Left cardiac atrium (tissue), 4 donors: ENCODE measurements around the gene TRAPPC2L. TPM values are rescaled to one million over a fixed set of nuclear protein-coding genes. Genes with fewer than 3 reads are reported as not detected.

Experiments
- ATAC-seq, 2 donors: fragments of 200-7000 bp; cut with Tn5 transposase; one replicate each; pipeline ENCODE4 v1.9.1; 2020; ENCODE audit warnings: mild to moderate bottlenecking in 2 of 2, moderate library complexity in 2 of 2
- DNase-seq: peaks from one replicate; pipeline ENCODE4 v3.0.0-alpha.2; 2020
- intact Hi-C, 2 donors: fragments of 100-400 bp; cut with DNase I; formaldehyde crosslinking; loops; one replicate each; pipeline versions ENCODE4 v1.14.1 to v1.15.1; 2022 to 2023
- total RNA-seq, 2 donors: library from RNA; stranded (reverse); fragmentation: NEBNext Ultra II Directional; extraction: Animal tissue kit (Norgen Biotek cat#: 25700); gene quantifications; one replicate each; pipeline ENCODE4 v1.2.1, GENCODE V29; 2021
- donor health status: DM: no; HTN: yes; CAD: no.
- donor health status: DM: no; HTN: yes; CAD: no; lungs with severe emphysema.
- donor health status: DM: yes; HTN: yes; CAD: no.
- donor health status: Dilated cardiomyopathy.

TRAPPC2L gene
- total RNA-seq, 2 donors from 2014 or later, result 46.0 to 54.3 TPM

GRCh38 chr16:88896238-88897070 lies 39.5 kb downstream of the TRAPPC2L start:
- DNase-seq, result no peak
- ATAC-seq, result no peak
- intact Hi-C loops, result no loop called here

- intact Hi-C loops, result no loop called here
- DNase-seq (no peak), ATAC-seq (no peak)
These were observed 40.9 kb downstream of the TRAPPC2L start for GRCh38 chr16:88897696-88898425.

GRCh38 chr16:88899901-88900661 lies 43.2 kb downstream of the TRAPPC2L start:
- ATAC-seq (no peak), DNase-seq (no peak)
- intact Hi-C loops, result no loop called here

DNA sequence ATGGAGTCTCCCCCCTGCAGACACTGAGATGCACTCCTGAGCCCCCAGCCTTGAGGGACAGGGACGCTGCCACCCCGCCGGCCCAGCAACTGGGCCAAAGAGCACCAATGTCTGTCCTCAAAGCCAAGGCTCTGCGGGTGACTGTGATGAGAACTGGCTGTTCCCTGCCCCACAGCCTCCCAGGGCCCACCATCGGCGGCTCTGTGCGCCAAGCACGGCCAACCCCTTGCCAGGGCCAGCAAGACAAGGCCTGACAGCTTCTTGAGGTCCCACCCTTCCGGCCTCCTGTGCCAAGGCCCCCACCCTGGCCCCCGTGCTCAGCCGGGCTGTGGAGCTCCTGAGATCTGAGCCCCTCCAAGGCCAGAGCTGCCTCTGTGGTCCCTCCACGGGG lies 43.7 kb downstream of the TRAPPC2L start:
- intact Hi-C loops, result no loop called here
- DNase-seq (no peak), ATAC-seq (no peak)

- intact Hi-C loops, result loop anchor here in 1 of 2 donors (2.0 kb wide), 1 partner anchor 31 kb away; no protein-coding TSS in a partner anchor
- ATAC-seq (no peak), DNase-seq (no peak)
These were observed 44.9 kb downstream of the TRAPPC2L start for GRCh38 chr16:88901718-88902337.

GRCh38 chr16:88902744-88903143 lies 45.8 kb downstream of the TRAPPC2L start:
- DNase-seq, result no peak
- no peak for ATAC-seq
- intact Hi-C loops, result loop anchor here in 1 of 2 donors (2.0 kb wide), 1 partner anchor 32 kb away; no protein-coding TSS in a partner anchor

- DNase-seq (no peak), ATAC-seq (no peak)
- intact Hi-C loops, result loop anchor here in 1 of 2 donors (2.0 kb wide), 1 partner anchor 32 kb away; no protein-coding TSS in a partner anchor
These were observed 46.3 kb downstream of the TRAPPC2L start for GRCh38 chr16:88903267-88903666.

DNA sequence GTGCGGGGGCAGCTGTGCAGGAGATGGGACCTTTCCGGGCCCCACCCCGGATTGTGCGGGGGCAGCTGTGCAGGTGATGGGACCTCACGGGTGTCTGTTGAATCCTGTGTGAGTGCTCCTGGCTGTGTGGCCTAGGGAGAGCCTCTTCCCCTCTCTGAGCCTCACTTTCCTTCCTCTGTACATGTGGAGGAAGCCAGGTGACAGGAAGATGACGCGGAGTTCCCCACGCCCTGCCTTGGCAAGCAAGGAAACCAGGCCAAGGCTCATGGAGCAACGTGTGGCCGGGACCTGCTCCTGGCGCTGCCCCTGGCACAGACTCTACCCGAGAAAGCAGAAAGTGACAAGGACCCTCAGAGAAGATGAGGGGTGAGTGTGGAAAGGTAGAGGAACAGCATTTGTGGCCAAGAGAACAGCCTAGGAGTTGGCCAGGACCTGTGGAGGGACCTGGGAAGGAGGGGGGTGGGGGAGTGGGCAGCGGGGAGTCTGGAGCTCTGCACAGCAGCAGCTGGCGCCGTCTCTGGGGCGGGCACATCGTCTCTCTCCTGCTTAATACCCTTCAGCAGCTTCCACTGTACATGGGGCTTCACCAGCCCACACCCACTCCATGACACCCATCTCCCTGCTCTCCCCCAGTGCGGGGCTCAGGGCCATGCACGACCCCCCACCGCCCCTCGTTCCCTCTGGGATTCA lies 47.9 kb downstream of the TRAPPC2L start:
- no peak for ATAC-seq
- DNase-seq, result no peak
- intact Hi-C loops, result no loop called here

- DNase-seq (no peak), ATAC-seq (no peak)
- intact Hi-C loops, result no loop called here
These were observed 48.6 kb downstream of the TRAPPC2L start for GRCh38 chr16:88905563-88905962.

DNA sequence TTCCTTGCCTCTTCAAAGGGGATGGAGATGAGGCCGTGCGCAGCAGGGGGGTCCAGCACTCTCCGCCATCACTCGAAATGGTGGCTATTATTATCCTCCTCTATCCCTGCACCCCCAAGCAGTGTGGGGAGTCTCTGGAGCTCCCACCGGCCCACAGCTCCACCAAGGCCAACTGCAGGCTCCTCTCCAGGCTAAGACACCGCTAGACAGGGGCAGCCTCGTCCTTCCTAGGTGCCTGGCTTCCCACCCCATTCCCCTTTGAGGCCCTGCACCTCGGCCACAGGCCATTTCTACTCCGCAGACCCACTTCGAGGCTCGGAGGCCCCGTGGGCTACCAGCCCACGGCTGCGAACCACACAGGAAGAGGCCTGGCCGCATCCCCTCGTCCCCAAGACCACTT lies 49.1 kb downstream of the TRAPPC2L start:
- ATAC-seq (no peak), DNase-seq (no peak)
- intact Hi-C loops, result no loop called here

DNA sequence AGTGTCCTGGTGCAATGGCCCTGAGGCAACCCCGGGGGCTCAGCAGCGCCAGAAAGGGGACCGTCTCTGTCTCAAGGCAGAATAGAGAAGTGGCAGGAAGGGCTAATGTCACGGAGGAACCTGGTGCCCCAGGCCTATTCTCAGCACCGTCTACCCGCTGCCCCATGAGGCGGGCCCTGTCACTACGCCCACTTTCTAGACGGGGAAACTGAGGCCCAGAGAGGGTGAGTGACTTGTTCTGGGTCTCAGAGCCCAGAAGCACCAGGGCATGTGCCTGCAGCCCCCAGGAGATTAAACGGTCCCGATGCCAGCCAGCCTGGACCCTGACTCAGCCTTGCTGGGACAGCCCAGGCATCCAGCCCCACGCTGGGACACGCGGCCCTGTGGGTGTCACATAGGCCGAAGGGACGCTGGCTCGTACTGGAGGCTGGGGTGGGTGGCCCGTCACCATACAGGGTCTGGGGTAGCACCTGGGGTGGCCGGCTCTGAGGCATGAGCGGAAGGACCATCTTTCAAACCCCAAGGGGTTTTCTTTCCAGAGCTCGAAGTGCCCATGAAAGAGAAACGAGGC lies 49.7 kb downstream of the TRAPPC2L start:
- intact Hi-C loops, result no loop called here
- ATAC-seq (no peak), DNase-seq (no peak)

- DNase-seq, result no peak
- ATAC-seq, result no peak
- intact Hi-C loops, result no loop called here
These were observed 50.8 kb downstream of the TRAPPC2L start for GRCh38 chr16:88907768-88908167.

- DNase-seq (no peak), ATAC-seq (no peak)
- intact Hi-C loops, result no loop called here
These were observed 51.4 kb downstream of the TRAPPC2L start for GRCh38 chr16:88908307-88908706.

GRCh38 chr16:88909431-88910210 lies 52.7 kb downstream of the TRAPPC2L start:
- intact Hi-C loops, result no loop called here
- peak; percentile 46 to 55 for ATAC-seq
- no peak for DNase-seq

- DNase-seq, result no peak
- ATAC-seq, result no peak
- intact Hi-C loops, result no loop called here
These were observed 53.6 kb downstream of the TRAPPC2L start for GRCh38 chr16:88910284-88911135.

GRCh38 chr16:88911136-88911945 lies 54.4 kb downstream of the TRAPPC2L start:
- intact Hi-C loops, result no loop called here
- DNase-seq (no peak), ATAC-seq (no peak)
